ENCODE measurements around the gene TMEM254.
"Not testable (repeated sequence)": the region's sequence is repeated elsewhere in the genome, so short reads cannot be mapped to it uniquely, and the experiment has no call there.

Gene TMEM254

DNA sequence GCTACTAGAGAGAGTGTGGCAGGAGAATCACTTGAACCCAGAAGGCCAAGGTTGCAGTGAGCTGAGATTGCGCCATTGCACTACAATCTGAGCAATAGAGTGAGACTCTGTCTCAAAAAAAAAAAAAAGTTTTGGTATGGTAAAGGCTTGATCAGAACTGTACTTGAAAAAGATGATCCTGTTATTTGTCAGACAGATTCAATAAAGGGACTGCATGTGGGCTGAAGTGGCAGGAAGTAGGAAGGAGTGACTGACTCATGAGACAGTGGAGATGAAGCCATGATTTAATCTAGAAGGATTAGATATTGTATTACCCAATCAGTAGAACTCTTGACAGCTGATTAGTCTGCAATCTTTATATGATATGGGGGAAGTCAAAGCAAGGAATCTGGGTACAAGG is 2.7 kb upstream of the TMEM254 start:
- DNase-seq (ENCODE audit: low read depth in 2 of 2) = no peak

DNA sequence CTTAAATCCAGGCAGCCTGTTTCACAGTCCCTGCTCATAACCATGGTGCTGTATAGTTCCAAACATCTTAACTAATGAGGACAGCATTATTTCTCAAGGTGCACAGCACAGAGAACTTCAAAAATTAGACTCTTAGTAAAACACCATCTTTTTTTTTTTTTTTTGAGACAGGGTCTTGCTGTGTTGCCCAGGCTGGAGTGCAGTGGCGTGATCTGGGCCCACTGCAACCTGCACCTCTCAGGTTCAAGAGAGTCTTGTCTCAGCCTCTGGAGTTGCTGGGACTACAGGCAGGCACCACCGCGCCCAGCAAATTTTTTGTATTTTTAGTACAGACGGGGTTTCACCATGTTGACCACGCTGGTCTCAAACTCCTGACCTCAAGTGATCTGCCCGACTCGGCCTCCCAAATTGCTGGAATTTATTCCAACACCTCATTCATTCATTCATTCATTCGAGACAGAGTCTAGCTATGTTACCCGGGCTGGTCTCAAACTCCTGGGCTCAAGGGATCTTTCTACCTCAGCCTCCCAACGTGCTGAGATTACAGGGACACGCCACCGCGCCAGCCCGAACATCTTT is 507 bp upstream of the TMEM254 start:
- DNase-seq (ENCODE audit: low read depth in 2 of 2) = no peak

DNA sequence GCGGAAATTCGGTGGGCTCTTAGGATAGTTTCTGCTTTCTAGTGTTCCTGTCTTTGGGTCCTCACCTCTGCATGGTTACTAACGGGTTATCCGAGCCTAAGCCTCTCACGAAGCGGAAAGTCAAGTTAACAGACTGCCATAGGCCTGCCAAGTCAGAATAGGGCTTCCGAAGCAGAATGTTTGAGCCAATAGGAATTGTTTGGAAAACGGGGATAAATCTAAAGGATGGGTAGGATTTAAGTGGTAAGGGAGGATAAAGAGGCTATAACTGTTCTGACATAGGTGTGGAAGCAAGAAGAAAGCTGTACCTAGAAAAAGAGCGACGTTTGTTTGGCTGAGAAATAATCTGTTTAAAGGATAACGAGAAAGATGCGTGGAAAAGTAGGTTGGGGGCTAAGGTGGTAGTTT is 851 bp downstream of the TMEM254 start:
- no peak for DNase-seq (ENCODE audit: low read depth in 2 of 2)

DNA sequence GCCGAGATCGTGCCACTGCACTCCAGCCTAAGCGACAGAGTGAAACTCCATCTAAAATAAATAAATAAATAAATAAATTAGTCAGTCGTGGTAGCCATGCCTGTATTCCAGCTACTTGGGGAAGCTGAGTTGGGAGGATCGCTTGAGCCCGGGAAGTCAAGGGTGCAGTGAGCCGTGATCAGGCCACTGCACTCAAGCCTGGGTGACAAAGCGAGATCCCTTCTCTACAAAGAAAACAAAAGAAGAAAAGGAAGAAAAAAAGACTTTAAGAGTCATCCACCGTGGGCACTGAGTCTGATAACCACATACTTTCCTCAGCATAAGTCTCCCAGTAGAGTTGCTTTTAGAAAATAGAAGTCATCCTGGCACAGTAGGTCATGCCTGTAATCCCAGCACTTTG is 2.6 kb downstream of the TMEM254 start:
- DNase-seq (ENCODE audit: low read depth in 2 of 2) = no peak

DNA sequence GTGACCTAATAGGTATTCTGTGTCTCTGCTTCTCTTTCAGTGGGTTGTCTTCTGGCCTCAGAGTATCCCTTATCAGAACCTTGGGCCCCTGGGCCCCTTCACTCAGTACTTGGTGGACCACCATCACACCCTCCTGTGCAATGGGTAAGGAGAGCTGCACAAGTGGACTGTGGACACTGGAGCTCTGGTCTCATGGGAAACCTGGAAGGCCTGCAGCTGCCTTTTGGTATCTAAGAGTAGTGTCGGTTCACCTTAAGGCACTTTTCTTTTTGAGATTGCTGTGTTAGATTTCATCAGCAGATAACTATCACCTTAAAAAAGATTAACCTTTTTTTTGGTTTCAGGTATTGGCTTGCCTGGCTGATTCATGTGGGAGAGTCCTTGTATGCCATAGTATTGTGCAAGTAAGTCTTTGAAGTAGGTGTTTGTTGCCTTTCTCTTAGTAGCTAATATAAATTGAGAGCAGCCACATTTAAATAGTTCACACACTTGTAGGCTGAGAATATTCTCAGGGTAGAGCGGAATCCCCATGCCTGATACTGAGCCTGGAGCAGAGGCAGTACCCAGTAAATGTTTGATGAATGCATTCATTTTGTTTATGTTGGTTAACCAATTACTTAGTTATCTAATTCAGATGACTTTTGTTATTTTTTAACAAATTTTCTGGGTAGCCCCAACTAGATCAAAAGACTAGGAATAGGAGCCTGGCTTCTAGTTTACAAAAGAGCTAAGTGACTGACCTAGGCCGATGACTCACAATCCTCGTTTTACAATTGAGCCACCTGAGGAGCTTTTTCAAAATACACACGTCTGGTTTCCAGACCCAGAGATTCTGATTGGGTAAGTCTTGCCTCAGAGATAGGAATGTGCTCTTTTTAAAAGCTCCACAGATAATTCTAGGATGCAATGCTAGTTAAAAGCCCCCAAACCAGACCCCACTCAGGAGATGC is 3.6 kb downstream of the TMEM254 start:
- DNase-seq (ENCODE audit: low read depth in 2 of 2) = no peak

DNA sequence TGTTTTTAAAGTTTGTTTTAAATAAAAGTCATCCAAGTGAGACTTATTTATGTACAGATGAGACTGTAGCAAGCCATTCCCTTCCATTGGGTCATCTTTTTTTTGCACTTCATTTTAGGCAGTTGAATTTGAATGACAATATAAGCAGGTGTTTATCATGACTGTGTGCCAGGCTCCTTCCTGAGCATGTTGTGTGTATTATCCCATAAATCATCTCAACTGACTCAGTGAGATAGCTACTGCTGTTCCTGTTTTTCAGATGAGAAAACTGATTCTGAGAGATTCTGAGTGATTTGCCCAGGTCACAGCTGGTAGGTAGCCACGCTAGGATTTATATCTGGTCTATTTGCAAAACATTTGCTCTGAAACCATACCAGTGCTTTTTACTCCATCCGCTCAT is 11.7 kb downstream of the TMEM254 start:
- DNase-seq (ENCODE audit: low read depth in 2 of 2) = no peak

DNA sequence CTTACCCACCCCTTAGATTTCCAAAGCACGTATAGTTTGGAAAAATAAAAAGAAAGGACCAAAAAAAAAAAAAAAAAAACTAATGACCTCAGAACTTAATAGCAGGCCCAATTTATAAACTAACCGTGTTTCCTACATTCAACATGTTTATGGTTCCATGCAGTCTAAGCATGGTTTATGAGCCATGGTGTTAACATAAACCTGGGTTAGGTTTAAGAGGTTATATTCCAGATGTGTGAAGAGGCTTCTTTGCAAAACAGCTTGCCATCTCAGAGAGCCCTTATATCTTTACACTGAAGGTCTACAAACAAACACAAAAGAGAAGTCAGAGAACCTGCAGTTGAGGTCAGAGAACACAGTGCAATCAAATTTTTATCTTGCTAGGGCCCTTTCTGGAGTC is 15.8 kb downstream of the TMEM254 start:
- DNase-seq (ENCODE audit: low read depth in 2 of 2) = no peak

DNA sequence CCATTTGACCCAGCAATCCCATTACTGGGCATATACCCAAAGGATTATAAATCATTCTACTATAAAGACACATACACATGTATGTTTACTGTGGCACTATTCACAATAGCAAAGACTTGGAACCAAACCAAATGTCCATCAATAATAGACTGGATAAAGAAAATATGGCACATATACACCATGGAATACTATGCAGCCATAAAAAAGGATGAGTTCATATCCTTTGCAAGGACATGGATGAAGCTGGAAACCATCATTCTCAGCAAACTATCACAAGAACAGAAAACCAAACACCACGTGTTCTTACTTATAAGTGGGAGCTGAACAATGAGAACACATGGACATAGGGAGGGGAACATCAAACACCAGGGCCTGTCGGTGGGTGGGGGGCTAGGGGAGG is 19.8 kb downstream of the TMEM254 start:
- not testable (repeated sequence) for DNase-seq (ENCODE audit: low read depth in 2 of 2)

DNA sequence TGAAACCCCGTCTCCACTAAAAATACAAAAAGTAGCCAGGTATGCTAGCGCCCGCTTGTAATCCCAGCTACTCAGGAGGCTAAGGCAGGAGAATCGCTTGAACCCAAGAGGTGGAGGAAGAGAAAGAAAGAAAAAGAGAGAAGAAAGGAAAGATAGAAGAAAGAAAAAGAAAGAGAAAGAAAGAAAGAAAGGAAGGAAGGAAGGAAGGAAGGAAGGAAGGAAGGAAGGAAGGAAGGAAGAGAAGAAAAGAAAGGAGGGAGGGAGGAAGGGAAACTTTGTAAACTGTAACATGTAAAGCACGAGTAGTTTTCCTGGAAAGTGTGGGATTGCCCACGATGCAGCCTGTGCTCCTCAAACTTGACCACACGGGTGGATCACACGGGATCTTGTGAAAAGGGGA is 20.8 kb downstream of the TMEM254 start:
- not testable (repeated sequence) for DNase-seq (ENCODE audit: low read depth in 2 of 2)

DNA sequence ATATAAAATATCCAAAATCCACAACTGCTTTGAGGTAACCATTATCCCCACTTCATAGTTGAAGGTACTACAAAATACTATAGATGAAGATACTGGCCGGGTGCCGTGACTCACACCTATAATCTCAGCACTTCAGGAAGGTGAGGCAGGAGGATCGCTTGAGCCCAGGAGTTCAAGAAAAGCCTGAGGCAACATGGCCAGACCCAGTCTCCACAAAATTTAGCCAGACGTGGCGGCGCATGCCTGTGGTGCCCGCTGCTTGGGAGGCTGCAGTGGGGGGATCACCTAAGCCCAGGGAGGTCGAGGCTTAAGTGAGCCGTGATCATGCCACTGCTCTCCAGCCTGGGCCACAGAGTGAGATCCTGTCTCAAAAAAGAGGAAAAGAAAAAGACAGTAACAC is 21.7 kb downstream of the TMEM254 start:
- no peak for DNase-seq (ENCODE audit: low read depth in 2 of 2)

DNA sequence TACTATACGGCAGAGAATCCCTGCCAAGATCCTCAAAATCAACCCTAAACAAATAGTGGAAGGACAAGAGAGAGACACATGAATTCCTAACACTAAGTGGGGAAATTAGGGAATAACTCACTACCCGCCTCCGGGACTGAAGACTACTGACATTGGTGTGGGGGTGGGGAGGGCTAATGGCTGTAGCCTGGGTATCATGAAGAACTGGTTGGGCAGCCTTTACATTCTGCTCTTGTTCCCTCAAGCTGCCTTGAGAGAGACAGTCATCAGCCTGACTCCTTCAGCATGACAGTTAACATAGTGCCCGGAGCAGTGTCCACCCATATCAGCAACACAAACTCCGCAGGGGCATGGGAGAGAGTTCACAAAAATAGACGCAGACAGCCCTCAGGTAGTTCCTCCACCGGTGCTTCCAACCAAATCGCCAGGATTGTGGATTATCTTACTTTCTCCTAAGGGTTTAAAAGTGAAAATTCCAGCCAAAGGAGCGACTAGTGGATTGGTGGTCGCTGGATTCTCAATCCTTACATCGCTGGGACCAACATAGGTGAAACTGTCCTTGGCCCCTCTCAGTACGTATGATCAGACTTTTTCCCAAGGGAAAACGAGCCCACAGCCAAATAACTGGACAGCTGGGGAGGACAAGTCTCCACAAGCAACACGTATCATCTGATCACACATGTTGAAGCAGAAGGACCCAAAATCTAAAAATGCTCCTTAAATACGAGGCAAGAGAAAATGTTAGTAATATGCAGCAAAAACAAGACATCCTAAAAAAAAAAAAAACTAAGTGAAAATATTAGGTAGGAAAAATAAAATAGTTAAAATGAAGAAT is 22.6 kb downstream of the TMEM254 start:
- DNase-seq (ENCODE audit: low read depth in 2 of 2) = no peak

DNA sequence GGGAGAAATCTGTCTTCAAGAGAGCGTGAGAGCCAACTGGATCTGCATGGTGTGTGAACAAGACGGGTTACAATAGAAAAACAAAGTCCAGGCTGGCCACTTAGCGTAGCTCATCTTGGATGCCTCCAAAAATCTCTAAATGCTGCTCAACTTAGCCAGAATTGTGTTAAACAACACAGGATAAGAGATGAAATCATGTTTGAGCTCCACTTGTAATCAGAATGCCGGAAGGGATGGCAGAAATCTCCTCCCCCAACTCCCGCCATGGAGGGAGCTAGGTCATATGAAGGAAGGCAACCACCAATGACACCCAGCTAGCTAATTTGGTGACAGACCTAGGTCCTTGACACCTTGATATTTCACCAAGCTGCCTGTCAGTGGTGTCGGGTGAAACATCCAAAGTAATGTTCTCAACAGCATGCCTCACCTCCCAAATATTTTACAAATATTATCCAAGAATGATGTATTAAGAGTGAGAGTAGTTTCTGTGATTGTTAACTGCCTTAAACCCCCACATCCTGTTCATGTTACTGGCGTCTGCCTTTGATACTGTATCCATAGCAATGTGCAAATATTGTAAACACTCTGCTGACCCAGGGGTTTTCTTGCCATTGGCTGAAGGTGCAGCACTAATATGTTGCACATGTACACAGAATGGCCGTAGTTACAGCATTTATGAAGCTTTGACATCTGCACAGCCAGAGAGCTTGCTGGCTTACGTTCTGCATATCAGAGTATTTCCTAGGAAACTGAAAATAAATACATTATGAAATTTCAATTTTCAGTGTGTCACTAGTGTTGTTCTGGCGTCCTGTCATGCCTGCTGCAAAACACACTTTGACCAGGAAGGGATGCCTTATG is 25.8 kb downstream of the TMEM254 start:
- no peak for DNase-seq (ENCODE audit: low read depth in 2 of 2)

DNA sequence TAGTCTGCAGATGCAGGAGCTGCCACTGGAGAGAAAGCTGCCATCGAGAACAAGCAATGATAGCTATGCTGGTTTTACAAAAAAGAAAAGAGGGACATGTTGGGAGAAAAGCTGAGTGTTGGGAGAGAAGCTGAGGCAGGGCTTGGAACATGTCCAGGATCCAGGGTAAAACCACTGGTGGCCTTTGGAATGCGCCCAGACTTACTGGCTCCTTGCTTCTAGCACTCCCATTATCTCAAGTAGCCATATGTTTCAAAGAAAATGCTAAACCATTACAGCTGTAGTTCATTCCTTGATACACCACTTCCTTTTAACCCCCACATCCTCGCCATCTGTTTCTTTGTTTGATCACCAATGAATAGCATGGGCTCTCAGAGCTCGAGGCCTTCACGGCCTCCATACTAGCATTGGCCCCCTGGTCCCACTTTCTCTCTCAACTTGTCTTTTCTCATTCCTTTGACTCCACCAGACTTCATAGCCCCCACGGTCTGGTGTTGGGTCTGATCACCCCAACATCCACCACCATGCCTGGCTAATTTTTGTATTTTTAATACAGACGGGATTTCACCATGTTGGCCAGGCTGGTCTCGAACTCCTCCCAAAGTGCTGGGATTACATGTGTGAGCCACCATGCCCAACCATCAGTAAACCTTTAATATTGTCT is 30.2 kb downstream of the TMEM254 start:
- no peak for DNase-seq (ENCODE audit: low read depth in 2 of 2)

DNA sequence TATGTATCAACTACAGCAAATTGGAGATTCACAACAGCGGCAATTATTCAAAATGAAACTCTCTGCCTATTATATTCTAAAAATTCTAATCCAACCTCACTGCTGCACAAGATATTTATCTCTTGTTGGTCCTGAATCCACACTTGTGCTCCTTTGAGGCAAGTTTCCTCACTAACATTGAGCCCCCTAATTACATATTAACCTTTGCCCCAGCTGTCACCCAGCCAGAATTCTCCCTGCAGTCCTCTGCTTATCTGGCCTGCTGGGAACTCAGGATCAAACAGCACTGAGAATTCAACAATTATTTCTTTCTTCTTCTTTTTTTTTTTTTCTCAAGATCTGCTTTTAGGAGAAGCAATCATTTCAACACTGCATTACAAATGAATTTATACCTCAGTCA is 32.5 kb downstream of the TMEM254 start:
- DNase-seq (ENCODE audit: low read depth in 2 of 2) = no peak

DNA sequence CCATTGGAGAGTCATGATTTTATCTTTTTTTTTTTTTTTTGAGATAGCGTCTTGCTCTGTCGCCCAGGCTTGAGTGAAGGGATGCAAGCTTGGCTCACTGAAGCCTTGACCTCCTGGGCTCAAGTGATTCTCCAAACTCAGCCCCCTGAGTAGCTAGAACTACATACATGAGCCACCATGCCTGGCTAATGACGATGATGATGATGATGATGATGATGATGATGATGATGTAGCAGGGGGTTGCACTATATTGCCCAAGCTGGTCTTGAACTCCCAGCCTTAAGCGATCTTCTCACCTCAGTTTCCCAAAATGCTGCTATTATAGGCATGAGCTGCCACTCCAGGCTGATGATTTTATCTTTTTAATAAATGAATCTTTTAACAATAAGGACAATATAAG is 40.2 kb downstream of the TMEM254 start:
- no peak for DNase-seq (ENCODE audit: low read depth in 2 of 2)

DNA sequence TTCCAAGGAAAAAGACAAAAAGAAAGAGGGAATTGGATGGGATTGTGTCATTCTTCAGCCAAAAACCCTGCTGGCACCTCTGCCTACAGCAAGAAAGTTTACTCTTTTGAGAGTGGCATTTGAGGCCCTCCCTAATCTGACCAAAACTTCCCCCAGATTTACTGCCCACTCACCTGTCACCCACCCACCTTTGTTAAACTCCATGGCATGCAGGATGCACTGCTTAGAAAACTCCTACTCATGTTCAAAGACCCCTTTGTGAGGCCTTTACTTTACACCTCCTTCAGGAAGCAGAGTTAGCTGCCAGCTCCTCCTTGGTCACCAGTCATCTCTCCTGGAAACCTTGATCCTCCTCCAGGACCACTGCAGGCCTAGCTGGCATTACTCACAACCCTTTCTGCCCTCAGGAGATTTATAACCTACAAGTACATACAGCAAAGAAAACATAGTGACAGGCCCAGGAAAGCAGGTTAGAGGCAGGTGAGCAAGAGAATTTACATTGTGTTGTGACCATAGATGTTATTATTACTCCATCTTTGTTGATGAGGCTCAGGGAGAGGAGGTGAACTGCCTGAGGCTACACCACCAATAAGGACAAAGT is 43.7 kb downstream of the TMEM254 start:
- no peak for DNase-seq (ENCODE audit: low read depth in 2 of 2)

DNA sequence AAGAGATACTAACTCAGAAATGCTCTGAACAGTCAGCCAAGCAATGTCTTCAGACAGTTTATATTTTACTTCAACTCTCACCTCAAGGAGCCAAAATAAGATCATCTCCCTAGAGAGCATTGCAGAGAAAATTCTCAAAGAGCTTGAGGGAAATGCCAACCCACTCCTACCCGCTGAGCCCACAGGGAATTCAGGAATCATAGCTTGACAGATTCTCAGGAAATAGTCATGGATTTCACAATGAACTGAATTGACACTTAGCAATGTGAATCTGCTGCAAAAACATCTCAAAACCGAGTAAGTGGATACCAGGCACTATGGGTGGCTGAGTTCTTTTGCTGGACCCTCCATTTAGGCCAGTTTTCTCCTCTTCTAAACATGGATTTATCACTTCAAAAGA is 44.3 kb downstream of the TMEM254 start:
- DNase-seq (ENCODE audit: low read depth in 2 of 2) = no peak

DNA sequence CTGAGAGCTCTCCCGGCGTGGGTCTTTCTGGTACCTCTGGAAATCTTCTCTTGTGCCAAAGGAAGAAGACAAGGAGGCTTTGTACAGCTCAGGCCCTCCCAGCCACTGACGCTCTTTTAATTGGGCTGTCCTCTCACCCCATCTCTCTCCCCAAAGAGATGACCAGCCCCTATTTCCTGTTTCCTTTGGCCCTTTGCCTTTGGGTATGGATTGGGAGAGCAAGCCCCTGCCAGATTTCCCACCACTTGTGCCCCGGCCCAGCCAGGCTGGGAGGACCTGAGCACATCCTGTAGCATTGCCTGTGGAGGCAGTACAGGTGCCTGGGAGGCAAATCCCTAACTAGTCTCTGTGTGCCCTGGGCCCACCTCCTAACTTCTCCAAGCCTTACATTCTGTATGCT is 48.4 kb downstream of the TMEM254 start:
- no peak for DNase-seq (ENCODE audit: low read depth in 2 of 2)

DNA sequence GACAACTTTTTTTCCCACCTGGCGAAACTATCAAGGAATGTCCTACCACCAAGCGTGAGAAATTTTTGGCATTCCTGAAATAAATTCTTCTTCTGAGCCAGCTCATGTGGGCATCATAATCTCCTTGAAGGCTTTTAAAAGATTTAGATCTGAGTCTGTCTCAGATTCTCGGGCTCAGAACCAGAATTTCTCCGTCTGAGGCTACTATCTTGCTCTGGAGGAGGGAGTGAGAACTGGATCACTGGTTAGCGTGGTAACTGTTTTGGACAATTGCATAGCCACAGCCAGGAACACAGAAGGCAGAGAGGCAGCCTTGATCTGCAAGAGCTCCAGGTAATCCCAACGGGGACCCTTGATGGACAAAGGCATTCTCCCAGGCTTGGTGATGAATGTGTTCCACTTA is 53.0 kb downstream of the TMEM254 start:
- DNase-seq (ENCODE audit: low read depth in 2 of 2) = no peak

DNA sequence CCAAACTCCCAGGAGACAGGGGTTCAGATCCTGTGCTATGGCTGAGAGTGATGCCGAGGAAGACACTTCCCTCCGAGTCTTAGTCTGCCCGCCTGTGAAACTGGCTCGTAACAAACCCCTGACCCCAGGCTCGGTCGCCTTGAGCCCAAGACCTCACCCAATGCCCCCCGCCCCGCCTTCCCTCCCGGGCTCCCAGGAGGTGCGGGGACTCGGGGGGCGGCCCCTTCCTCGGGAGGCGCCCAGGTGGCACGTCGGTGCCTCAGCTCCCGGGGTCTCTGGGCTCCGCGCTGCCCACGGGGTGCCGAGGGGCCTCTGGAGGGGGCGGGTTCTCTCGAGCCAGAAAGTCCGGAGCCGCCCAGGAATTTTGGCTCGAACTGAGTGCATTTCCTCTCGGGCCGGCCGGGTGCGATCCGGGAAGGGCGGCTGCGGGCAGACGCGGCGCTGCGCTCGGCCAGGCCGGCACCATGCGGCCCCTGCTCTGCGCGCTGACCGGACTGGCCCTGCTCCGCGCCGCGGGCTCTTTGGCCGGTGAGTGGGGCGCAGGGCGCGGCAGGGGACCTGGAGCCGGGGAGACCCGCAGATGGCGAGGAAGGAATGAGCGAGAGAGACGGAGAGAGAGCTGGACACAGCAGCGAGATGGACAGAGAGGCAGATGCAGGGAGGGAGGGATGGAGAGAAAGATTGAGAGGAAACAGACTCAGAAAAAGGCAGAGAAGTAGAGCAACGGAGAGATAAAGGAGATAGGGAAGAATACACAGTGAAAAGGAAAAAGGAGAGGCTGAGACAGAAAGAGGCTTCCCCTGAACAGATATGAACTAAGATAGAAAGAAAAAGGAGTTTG is 54.1 kb downstream of the TMEM254 start, which contains the start of gene PLAC9:
Gene PLAC9 (plus strand): TSS at position 432 of the 841 bp plus-strand sequence. CDS start 33 bp downstream, at position 465.
- no peak for DNase-seq (ENCODE audit: low read depth in 2 of 2)
